ENCODE measurements around the gene DUSP22.

GRCh38 chr6:366389-367297 lies 74.4 kb downstream of the DUSP22 start:
- TF ChIP-seq ZFP30 (CRISPR knock-in tag; IDR thresholded peaks at IDR 0.05) (no peak), ZNF8 (CRISPR knock-in tag; IDR thresholded peaks at IDR 0.05) (no peak), ARNTL (CRISPR knock-in tag; IDR thresholded peaks at IDR 0.05; ENCODE audit: borderline replicate concordance, low read depth) (no peak), ZC3H10 (CRISPR knock-in tag; IDR thresholded peaks at IDR 0.05) (no peak), ZNF565 (CRISPR knock-in tag; conservative IDR thresholded peaks at IDR 0.05; ENCODE audit: low read depth) (no peak), TOX (CRISPR knock-in tag; IDR thresholded peaks at IDR 0.05; ENCODE audit: borderline replicate concordance) (no peak), GLIS3 (CRISPR knock-in tag; IDR thresholded peaks at IDR 0.05) (no peak)
- TF ChIP-seq, protein P1, sequence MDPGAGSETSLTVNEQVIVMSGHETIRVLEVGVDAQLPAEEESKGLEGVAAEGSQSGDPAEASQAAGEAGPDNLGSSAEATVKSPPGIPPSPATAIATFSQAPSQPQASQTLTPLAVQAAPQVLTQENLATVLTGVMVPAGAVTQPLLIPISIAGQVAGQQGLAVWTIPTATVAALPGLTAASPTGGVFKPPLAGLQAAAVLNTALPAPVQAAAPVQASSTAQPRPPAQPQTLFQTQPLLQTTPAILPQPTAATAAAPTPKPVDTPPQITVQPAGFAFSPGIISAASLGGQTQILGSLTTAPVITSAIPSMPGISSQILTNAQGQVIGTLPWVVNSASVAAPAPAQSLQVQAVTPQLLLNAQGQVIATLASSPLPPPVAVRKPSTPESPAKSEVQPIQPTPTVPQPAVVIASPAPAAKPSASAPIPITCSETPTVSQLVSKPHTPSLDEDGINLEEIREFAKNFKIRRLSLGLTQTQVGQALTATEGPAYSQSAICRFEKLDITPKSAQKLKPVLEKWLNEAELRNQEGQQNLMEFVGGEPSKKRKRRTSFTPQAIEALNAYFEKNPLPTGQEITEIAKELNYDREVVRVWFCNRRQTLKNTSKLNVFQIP (CRISPR knock-in tag; IDR thresholded peaks at IDR 0.05; ENCODE audit: borderline replicate concordance, low read depth) = no peak
- TF ChIP-seq, protein P2, sequence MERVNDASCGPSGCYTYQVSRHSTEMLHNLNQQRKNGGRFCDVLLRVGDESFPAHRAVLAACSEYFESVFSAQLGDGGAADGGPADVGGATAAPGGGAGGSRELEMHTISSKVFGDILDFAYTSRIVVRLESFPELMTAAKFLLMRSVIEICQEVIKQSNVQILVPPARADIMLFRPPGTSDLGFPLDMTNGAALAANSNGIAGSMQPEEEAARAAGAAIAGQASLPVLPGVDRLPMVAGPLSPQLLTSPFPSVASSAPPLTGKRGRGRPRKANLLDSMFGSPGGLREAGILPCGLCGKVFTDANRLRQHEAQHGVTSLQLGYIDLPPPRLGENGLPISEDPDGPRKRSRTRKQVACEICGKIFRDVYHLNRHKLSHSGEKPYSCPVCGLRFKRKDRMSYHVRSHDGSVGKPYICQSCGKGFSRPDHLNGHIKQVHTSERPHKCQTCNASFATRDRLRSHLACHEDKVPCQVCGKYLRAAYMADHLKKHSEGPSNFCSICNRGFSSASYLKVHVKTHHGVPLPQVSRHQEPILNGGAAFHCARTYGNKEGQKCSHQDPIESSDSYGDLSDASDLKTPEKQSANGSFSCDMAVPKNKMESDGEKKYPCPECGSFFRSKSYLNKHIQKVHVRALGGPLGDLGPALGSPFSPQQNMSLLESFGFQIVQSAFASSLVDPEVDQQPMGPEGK (CRISPR knock-in tag; IDR thresholded peaks at IDR 0.05; ENCODE audit: borderline replicate concordance) = no peak
